Skeletal muscle tissue (tissue), 4 donors: Measurements from ENCODE around the gene COA5. TPM values are rescaled to one million over a fixed set of nuclear protein-coding genes. Genes with fewer than 3 reads are reported as not detected.
A peak's percentile ranks its signal among the peaks of the same experiment; 100 is the strongest.

Experiments
- H3K27ac ChIP-seq: one replicate; pipeline ENCODE4 v1.7.0; 2013; ENCODE audit warnings: mild to moderate bottlenecking, low read depth, low read length, inconsistent platforms
- H3K27me3 ChIP-seq, 3 donors: one replicate each; pipeline ENCODE4 v1.7.0; 2013; ENCODE audit warnings: low read length in 3 of 3; ENCODE audit not compliant: control insufficient read depth in 3 of 3, insufficient read depth in 3 of 3
- H3K36me3 ChIP-seq, 3 donors: one replicate each; pipeline ENCODE4 v1.7.0; 2013; ENCODE audit warnings: low read length in 3 of 3; ENCODE audit not compliant: control insufficient read depth in 3 of 3, insufficient read depth in 3 of 3
- H3K4me1 ChIP-seq, 3 donors: one replicate each; pipeline ENCODE4 v1.7.0; 2013; ENCODE audit warnings: low read length in 3 of 3, mild to moderate bottlenecking in 3 of 3; ENCODE audit not compliant: control insufficient read depth in 3 of 3, insufficient read depth in 3 of 3
- H3K4me3 ChIP-seq, 3 donors: one replicate each; pipeline ENCODE4 v1.7.0; 2013; ENCODE audit warnings: low read length in 3 of 3
- H3K9ac ChIP-seq, 3 donors: one replicate each; pipeline ENCODE4 v1.7.0; 2013; ENCODE audit warnings: low read length in 3 of 3, mild to moderate bottlenecking in 3 of 3, moderate library complexity in 2 of 3, low read depth in 1 of 3
- H3K9me3 ChIP-seq, 3 donors: one replicate each; pipeline ENCODE4 v1.7.0; 2013; ENCODE audit warnings: low read length in 3 of 3; ENCODE audit not compliant: control insufficient read depth in 3 of 3
- total RNA-seq: library from RNA; depleted of rRNA; stranded (reverse); fragments of >200 nt; gene quantifications from one replicate; pipeline ENCODE4 v1.2.3, GENCODE V29; 2014
- donor health status: Osteomylitis.

Gene COA5
- total RNA-seq, 1 donor from 2014 or later: 26.6 TPM

DNA sequence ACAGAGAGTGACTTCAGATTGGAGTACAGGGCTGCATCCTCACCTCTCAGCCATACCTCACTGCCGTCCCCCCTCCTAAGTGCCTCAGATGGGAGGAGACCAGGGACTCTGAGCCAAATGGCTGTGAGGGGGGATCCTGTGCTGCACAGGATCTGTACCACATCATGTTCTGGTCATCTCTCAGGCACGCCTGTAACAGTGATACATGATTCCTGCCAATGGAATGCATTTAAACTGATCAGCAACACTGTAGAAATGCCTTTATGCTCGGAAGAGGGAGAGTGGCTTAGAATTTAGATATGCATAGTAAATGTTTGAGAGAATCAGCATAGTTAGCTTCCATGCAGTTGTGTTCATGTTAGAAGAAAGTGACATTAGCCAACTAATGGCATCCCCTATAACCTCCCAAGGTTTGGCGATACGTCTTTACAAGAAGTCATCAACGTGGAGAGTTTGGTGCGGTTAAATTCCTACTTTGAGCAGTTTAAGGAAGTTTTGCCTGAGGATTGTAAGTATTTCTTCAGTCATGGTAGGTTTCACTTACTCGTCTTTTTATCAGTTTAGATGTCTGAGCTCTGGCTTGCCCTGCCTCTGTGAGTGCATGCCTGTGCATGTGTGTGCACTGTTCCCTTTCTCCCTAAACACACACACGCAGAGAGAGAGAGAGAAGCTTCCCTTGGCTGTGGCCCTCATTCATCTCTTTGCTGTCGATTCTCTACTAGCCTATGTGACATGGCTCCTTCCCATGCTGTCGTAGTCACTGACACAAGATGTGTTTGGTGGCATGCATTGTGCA is 40.0 kb downstream of the COA5 start:
- Histone ChIP-seq H3K36me3 (peaks cover 57 to 83% (median 67%) of the 10 kb centered on the region in 3 donors), H3K27me3 (no peaks in the 10 kb centered on the region), H3K9me3 (no peaks in the 10 kb centered on the region), H3K27ac (no peak overlapping the region), H3K9ac (no peak overlapping the region), H3K4me3 (no peak overlapping the region), H3K4me1 (peaks cover 3 to 22% (median 6%) of the 10 kb centered on the region in 3 donors)

- Histone ChIP-seq H3K27ac (no peak overlapping the region), H3K9ac (no peak overlapping the region), H3K4me1 (peaks cover 13 to 42% (median 20%) of the 10 kb centered on the region in 3 donors), H3K9me3 (no peaks in the 10 kb centered on the region), H3K36me3 (peaks cover 50 to 68% (median 55%) of the 10 kb centered on the region in 3 donors), H3K27me3 (no peaks in the 10 kb centered on the region), H3K4me3 (no peak overlapping the region)
Measured at GRCh38 chr2:98565941-98566340, 42.4 kb downstream of the COA5 start.

- H3K27ac ChIP-seq: no peak overlapping the region
- peaks cover 50 to 67% (median 51%) of the 10 kb centered on the region in 3 donors for H3K36me3 ChIP-seq
- H3K9ac ChIP-seq: no peak overlapping the region
- H3K9me3 ChIP-seq: no peaks in the 10 kb centered on the region
- no peaks in the 10 kb centered on the region for H3K27me3 ChIP-seq
- peaks cover 13 to 47% (median 26%) of the 10 kb centered on the region in 3 donors for H3K4me1 ChIP-seq
- H3K4me3 ChIP-seq: no peak overlapping the region
Measured at GRCh38 chr2:98565286-98565860, 42.9 kb downstream of the COA5 start.

DNA sequence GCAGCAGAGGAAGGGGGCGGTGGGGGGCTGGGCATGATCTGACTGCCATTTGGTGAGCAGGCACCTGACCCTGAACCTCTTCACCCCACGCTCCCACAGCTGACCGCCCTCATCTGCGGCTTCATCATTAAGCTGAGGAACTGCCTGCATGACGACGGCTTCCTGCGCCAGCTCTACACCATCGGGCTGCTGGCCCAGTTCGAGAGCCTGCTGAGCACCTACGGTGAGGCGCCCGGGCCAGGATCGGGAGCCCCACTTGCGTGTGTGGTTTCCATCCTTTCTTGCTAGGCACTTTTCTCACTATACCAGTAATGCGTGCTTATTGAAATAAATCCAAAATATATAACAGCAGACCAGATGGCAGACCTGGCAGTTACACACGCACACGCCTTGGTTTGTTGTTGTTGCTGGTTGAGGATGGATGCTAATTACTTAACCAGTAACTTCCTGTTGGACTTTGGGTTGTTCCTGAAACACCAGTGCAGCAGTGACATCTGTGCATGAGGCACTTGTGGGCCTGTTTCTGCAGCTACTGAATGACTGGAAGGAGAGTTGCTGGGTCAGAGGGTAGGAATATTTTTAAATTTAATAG is 43.7 kb downstream of the COA5 start:
- H3K4me1 ChIP-seq: peaks cover 13 to 53% (median 33%) of the 10 kb centered on the region in 3 donors

DNA sequence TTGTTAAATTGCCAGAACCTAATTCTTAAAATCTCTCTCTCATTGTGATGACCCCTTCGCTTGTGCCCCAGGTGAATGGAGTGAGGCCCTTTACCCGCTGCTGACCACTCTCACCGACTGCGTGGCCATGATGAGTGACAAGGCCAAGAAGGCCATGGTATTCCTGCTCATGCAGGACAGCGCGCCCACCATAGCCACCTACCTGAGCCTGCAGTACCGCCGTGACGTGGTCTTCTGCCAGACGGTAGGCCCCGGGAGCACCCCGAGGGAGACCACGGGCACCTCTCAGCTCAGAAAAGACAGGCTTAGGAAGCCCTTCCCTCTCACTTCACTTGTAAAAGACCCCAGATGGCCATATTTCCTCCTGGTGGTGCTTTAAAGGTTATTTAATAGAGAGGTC is 44.9 kb downstream of the COA5 start:
- no peaks in the 10 kb centered on the region for H3K9me3 ChIP-seq
- H3K27ac ChIP-seq: no peak overlapping the region
- H3K4me1 ChIP-seq: peaks cover 13 to 53% (median 34%) of the 10 kb centered on the region in 3 donors
- peaks cover 34 to 50% (median 47%) of the 10 kb centered on the region in 3 donors for H3K36me3 ChIP-seq
- H3K4me3 ChIP-seq: no peak overlapping the region
- no peaks in the 10 kb centered on the region for H3K27me3 ChIP-seq
- no peak overlapping the region for H3K9ac ChIP-seq

More for the DNA sequence above, 43.7 kb downstream of the COA5 start:
- Histone ChIP-seq H3K36me3 (peaks cover 44 to 61% (median 51%) of the 10 kb centered on the region in 3 donors), H3K9me3 (no peaks in the 10 kb centered on the region), H3K9ac (no peak overlapping the region), H3K4me3 (no peak overlapping the region), H3K27ac (no peak overlapping the region), H3K27me3 (no peaks in the 10 kb centered on the region)

- Histone ChIP-seq H3K9ac (peak overlapping the region in 1 of 3 donors; percentile 41), H3K9me3 (no peaks in the 10 kb centered on the region), H3K27me3 (no peaks in the 10 kb centered on the region), H3K4me1 (peaks cover 13 to 53% (median 34%) of the 10 kb centered on the region in 3 donors), H3K4me3 (peak overlapping the region in 1 of 3 donors; percentile 42), H3K27ac (peak overlapping the region; percentile 57), H3K36me3 (peaks cover 29 to 43% (median 35%) of the 10 kb centered on the region in 3 donors)
Measured at GRCh38 chr2:98561902-98562695, 46.2 kb downstream of the COA5 start.

GRCh38 chr2:98561018-98561417 is 47.3 kb downstream of the COA5 start:
- Histone ChIP-seq H3K9ac (no peak overlapping the region), H3K4me3 (no peak overlapping the region), H3K9me3 (no peaks in the 10 kb centered on the region), H3K27me3 (no peaks in the 10 kb centered on the region), H3K4me1 (peaks cover 13 to 47% (median 34%) of the 10 kb centered on the region in 3 donors), H3K36me3 (peaks cover 22 to 39% (median 32%) of the 10 kb centered on the region in 3 donors), H3K27ac (peak overlapping the region; percentile 67)

- Histone ChIP-seq H3K27me3 (no peaks in the 10 kb centered on the region), H3K9ac (no peak overlapping the region), H3K36me3 (peaks cover 23 to 40% (median 33%) of the 10 kb centered on the region in 3 donors), H3K4me1 (peaks cover 13 to 44% (median 33%) of the 10 kb centered on the region in 3 donors), H3K27ac (peak overlapping the region; percentile 67), H3K4me3 (no peak overlapping the region), H3K9me3 (no peaks in the 10 kb centered on the region)
Measured at GRCh38 chr2:98560256-98560771, 48.0 kb downstream of the COA5 start.

DNA sequence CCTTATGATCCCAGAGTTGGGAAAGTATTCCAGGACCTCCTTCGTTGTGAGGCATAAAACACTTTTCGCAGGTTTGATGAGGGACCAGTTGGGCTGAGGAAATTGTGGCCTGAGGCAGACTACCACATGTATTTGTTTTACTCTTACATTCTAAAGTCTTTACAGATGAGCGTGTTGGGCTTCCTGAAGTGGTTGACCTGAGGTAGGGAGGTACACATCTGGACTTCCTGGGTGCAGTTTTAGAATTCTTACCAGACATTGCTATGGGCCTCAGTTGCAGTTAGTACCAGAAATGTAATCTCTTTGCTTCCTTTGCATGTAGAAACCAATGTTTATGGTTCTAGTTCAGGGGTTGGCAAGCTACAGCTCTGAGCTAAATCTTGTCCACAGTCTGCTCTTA is 48.7 kb downstream of the COA5 start:
- H3K27me3 ChIP-seq: no peaks in the 10 kb centered on the region
- H3K9me3 ChIP-seq: no peaks in the 10 kb centered on the region
- H3K4me3 ChIP-seq: no peak overlapping the region
- H3K4me1 ChIP-seq: peaks cover 13 to 43% (median 31%) of the 10 kb centered on the region in 3 donors
- H3K9ac ChIP-seq: no peak overlapping the region
- H3K36me3 ChIP-seq: peaks cover 27 to 39% (median 33%) of the 10 kb centered on the region in 3 donors
- H3K27ac ChIP-seq: peak overlapping the region; percentile 67
